NT2/D1 (cell line): ENCODE data around the gene COL18A1.

ENCODE experiments used
- SUZ12 ChIP-seq: IDR thresholded peaks from 2 replicates; pipeline ENCODE4 v1.6.1; 2011; ENCODE audit not compliant: insufficient read length, insufficient read depth; ENCODE audit errors: extremely low read depth
- YY1 ChIP-seq: IDR thresholded peaks from 2 replicates; pipeline ENCODE4 v1.6.1; 2011; ENCODE audit not compliant: insufficient read length, insufficient read depth
- ZNF274 ChIP-seq: IDR thresholded peaks from 2 replicates; pipeline ENCODE4 v1.6.1; 2011; ENCODE audit warnings: mild to moderate bottlenecking, low read depth, low read length

- TF ChIP-seq ZNF274 (no peak), YY1 (no peak), SUZ12 (no peak)
These were observed 133.5 kb downstream of the COL18A1 start for GRCh38 chr21:45538381-45539045.
